ENCODE results near the gene PIK3AP1.
A peak's percentile ranks its signal among the peaks of the same experiment; 100 is the strongest.
"Not testable (repeated sequence)": the region's sequence is repeated elsewhere in the genome, so short reads cannot be mapped to it uniquely, and the experiment has no call there.

Gene PIK3AP1

GRCh38 chr10:96606216-96606615, 114.1 kb downstream of the PIK3AP1 start:
- DNase-seq = no peak

- no peak for DNase-seq
These were observed 120.0 kb downstream of the PIK3AP1 start for GRCh38 chr10:96600337-96600736.

GRCh38 chr10:96598846-96599245, 121.5 kb downstream of the PIK3AP1 start:
- no peak for DNase-seq

- DNase-seq = no peak
These were observed 123.6 kb downstream of the PIK3AP1 start for GRCh38 chr10:96596422-96597407.

- DNase-seq = no peak
These were observed 124.6 kb downstream of the PIK3AP1 start for GRCh38 chr10:96595741-96596140.

GRCh38 chr10:96591946-96592345, 128.4 kb downstream of the PIK3AP1 start:
- DNase-seq = no peak

GRCh38 chr10:96588616-96589419, 131.5 kb downstream of the PIK3AP1 start:
- no peak for DNase-seq

- DNase-seq = no peak
These were observed 132.2 kb downstream of the PIK3AP1 start for GRCh38 chr10:96588060-96588554.

GRCh38 chr10:96587264-96588059, 132.9 kb downstream of the PIK3AP1 start:
- DNase-seq = no peak

- peak; percentile 94 for DNase-seq
These were observed 133.7 kb downstream of the PIK3AP1 start, which contains the start of gene TM9SF3 for GRCh38 chr10:96586419-96587263. Gene TM9SF3, minus strand, starts transcription at chr10:96587012. Its CDS starts 177 bp downstream, at chr10:96586835.

- no peak for DNase-seq
These were observed 134.4 kb downstream of the PIK3AP1 start for GRCh38 chr10:96585736-96586418.

GRCh38 chr10:96584474-96584873, 135.8 kb downstream of the PIK3AP1 start:
- DNase-seq = no peak

- DNase-seq = no peak
These were observed 136.3 kb downstream of the PIK3AP1 start for GRCh38 chr10:96584035-96584434.

GRCh38 chr10:96579133-96579532, 141.2 kb downstream of the PIK3AP1 start:
- DNase-seq = no peak

- DNase-seq = no peak
These were observed 141.7 kb downstream of the PIK3AP1 start for GRCh38 chr10:96578633-96579032.

- no peak for DNase-seq
These were observed 142.3 kb downstream of the PIK3AP1 start for GRCh38 chr10:96578022-96578421.

GRCh38 chr10:96577069-96577468, 143.2 kb downstream of the PIK3AP1 start:
- DNase-seq = no peak

GRCh38 chr10:96576277-96576980, 143.9 kb downstream of the PIK3AP1 start:
- no peak for DNase-seq

GRCh38 chr10:96574564-96574963, 145.8 kb downstream of the PIK3AP1 start:
- DNase-seq = not testable (repeated sequence)

- no peak for DNase-seq
These were observed 147.3 kb downstream of the PIK3AP1 start for GRCh38 chr10:96573036-96573435.

All from right forelimb (tissue), 1 donor.